ENCODE measurements around the gene TOR1AIP1.
A peak's percentile ranks its signal among the peaks of the same experiment; 100 is the strongest.
"Not testable (repeated sequence)": the region's sequence is repeated elsewhere in the genome, so short reads cannot be mapped to it uniquely, and the experiment has no call there.

TOR1AIP1 gene

GRCh38 chr1:179882253-179883039 is at the start of gene TOR1AIP1:
Gene TOR1AIP1 (plus strand): TSS chr1:179882285. CDS start chr1:179882503, 218 bp downstream.
- DNase-seq: peak; percentile 98

- not testable (repeated sequence) for DNase-seq
These were observed 45.2 kb upstream of the TOR1AIP1 start for GRCh38 chr1:179836686-179837445.

- no peak for DNase-seq
These were observed 42.0 kb upstream of the TOR1AIP1 start for GRCh38 chr1:179840107-179840506.

- no peak for DNase-seq
These were observed 33.9 kb upstream of the TOR1AIP1 start for GRCh38 chr1:179848233-179848632.

- DNase-seq: no peak
These were observed 29.0 kb upstream of the TOR1AIP1 start for GRCh38 chr1:179853102-179853501.

GRCh38 chr1:179855831-179856230 is 26.3 kb upstream of the TOR1AIP1 start:
- DNase-seq: not testable (repeated sequence)

- no peak for DNase-seq
These were observed 25.8 kb upstream of the TOR1AIP1 start for GRCh38 chr1:179856296-179856695.

GRCh38 chr1:179857009-179857408 is 25.1 kb upstream of the TOR1AIP1 start:
- DNase-seq: no peak

- DNase-seq: no peak
These were observed 21.4 kb upstream of the TOR1AIP1 start for GRCh38 chr1:179860652-179861051.

GRCh38 chr1:179865377-179865776 is 16.7 kb upstream of the TOR1AIP1 start:
- DNase-seq: no peak

GRCh38 chr1:179866616-179867015 is 15.5 kb upstream of the TOR1AIP1 start:
- DNase-seq: no peak

GRCh38 chr1:179867493-179868330 is 14.4 kb upstream of the TOR1AIP1 start:
- DNase-seq: peak; percentile 54

GRCh38 chr1:179870870-179871269 is 11.2 kb upstream of the TOR1AIP1 start:
- no peak for DNase-seq

GRCh38 chr1:179871940-179872339 is 10.1 kb upstream of the TOR1AIP1 start:
- no peak for DNase-seq

- DNase-seq: no peak
These were observed 9.5 kb upstream of the TOR1AIP1 start for GRCh38 chr1:179872558-179872957.

GRCh38 chr1:179873438-179873851 is 8.6 kb upstream of the TOR1AIP1 start:
- DNase-seq: no peak

GRCh38 chr1:179875596-179876299 is 6.3 kb upstream of the TOR1AIP1 start:
- no peak for DNase-seq

- no peak for DNase-seq
These were observed 5.8 kb upstream of the TOR1AIP1 start for GRCh38 chr1:179876300-179876715.

- DNase-seq: peak; percentile 93
These were observed 4.4 kb upstream of the TOR1AIP1 start, which contains the start of gene TOR1AIP2 for GRCh38 chr1:179877586-179878265. Gene TOR1AIP2 (minus strand): TSS chr1:179877803. CDS start chr1:179852665, 25,138 bp downstream.

GRCh38 chr1:179879797-179880196 is 2.3 kb upstream of the TOR1AIP1 start:
- DNase-seq: no peak

GRCh38 chr1:179881642-179882252 is 338 bp upstream of the TOR1AIP1 start:
- no peak for DNase-seq

Data from activated CD4-positive, alpha-beta T cell treated with anti-CD3 and anti-CD28 coated beads for 48 hours (primary cell).